ENCODE results near the gene TEX30.

DNA sequence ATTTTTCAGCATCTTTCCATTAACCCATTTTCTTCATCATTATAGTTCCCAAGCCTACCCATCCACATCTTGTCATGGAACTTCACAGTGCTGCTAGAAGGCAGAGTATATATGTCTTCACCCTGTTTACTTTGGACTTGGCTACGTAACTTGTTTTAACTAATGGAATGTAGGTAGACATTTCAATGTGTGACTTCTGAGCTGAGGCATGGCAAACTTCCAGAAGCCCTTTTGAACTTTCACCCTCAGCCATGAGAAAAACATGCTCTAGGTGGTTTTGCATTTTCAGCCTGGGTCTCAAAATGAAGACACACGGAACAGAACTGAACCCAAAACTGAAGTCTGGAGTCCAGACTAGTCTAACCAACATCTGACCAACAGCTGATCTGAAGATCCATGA lies 3.2 kb downstream of the TEX30 start:
- TF ChIP-seq, protein P1, sequence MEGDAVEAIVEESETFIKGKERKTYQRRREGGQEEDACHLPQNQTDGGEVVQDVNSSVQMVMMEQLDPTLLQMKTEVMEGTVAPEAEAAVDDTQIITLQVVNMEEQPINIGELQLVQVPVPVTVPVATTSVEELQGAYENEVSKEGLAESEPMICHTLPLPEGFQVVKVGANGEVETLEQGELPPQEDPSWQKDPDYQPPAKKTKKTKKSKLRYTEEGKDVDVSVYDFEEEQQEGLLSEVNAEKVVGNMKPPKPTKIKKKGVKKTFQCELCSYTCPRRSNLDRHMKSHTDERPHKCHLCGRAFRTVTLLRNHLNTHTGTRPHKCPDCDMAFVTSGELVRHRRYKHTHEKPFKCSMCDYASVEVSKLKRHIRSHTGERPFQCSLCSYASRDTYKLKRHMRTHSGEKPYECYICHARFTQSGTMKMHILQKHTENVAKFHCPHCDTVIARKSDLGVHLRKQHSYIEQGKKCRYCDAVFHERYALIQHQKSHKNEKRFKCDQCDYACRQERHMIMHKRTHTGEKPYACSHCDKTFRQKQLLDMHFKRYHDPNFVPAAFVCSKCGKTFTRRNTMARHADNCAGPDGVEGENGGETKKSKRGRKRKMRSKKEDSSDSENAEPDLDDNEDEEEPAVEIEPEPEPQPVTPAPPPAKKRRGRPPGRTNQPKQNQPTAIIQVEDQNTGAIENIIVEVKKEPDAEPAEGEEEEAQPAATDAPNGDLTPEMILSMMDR (IDR thresholded peaks at IDR 0.05), result no peak
- no peak for TF ChIP-seq POLR2A (IDR thresholded peaks at IDR 0.05)
